Measurements from ENCODE around the gene FOXS1.
"Not testable (repeated sequence)": the region's sequence is repeated elsewhere in the genome, so short reads cannot be mapped to it uniquely, and the experiment has no call there.

The FOXS1 gene

GRCh38 chr20:31838646-31839292 is 6.6 kb downstream of the FOXS1 start:
- no peak for DNase-seq (ENCODE audit: low read depth)

GRCh38 chr20:31837896-31838397 is 7.5 kb downstream of the FOXS1 start:
- no peak for DNase-seq (ENCODE audit: low read depth)

GRCh38 chr20:31836853-31837608 is 8.4 kb downstream of the FOXS1 start:
- no peak for DNase-seq (ENCODE audit: low read depth)

- peak; percentile 32 for DNase-seq (ENCODE audit: low read depth)
Observed at GRCh38 chr20:31835977-31836852, 9.2 kb downstream of the FOXS1 start.

- no peak for DNase-seq (ENCODE audit: low read depth)
Observed at GRCh38 chr20:31835554-31835953, 9.8 kb downstream of the FOXS1 start.

GRCh38 chr20:31833931-31834521 is 11.4 kb downstream of the FOXS1 start:
- no peak for DNase-seq (ENCODE audit: low read depth)

- DNase-seq (ENCODE audit: low read depth), result peak; percentile 55
Observed at GRCh38 chr20:31833130-31833930, 12.1 kb downstream of the FOXS1 start.

- DNase-seq (ENCODE audit: low read depth), result no peak
Observed at GRCh38 chr20:31831771-31832306, 13.6 kb downstream of the FOXS1 start.

- no peak for DNase-seq (ENCODE audit: low read depth)
Observed at GRCh38 chr20:31831211-31831610, 14.2 kb downstream of the FOXS1 start.

GRCh38 chr20:31830406-31830981 is 14.9 kb downstream of the FOXS1 start:
- DNase-seq (ENCODE audit: low read depth), result no peak

GRCh38 chr20:31829731-31830130 is 15.7 kb downstream of the FOXS1 start:
- DNase-seq (ENCODE audit: low read depth), result no peak

GRCh38 chr20:31828016-31828415 is 17.4 kb downstream of the FOXS1 start:
- not testable (repeated sequence) for DNase-seq (ENCODE audit: low read depth)

- DNase-seq (ENCODE audit: low read depth), result no peak
Observed at GRCh38 chr20:31827059-31827458, 18.3 kb downstream of the FOXS1 start.

GRCh38 chr20:31826074-31826473 is 19.3 kb downstream of the FOXS1 start:
- no peak for DNase-seq (ENCODE audit: low read depth)

- DNase-seq (ENCODE audit: low read depth), result no peak
Observed at GRCh38 chr20:31824554-31825313, 20.7 kb downstream of the FOXS1 start.

- no peak for DNase-seq (ENCODE audit: low read depth)
Observed at GRCh38 chr20:31824125-31824485, 21.3 kb downstream of the FOXS1 start.

- no peak for DNase-seq (ENCODE audit: low read depth)
Observed at GRCh38 chr20:31823360-31824124, 21.9 kb downstream of the FOXS1 start.

GRCh38 chr20:31822421-31823330 is 22.7 kb downstream of the FOXS1 start:
- DNase-seq (ENCODE audit: low read depth), result peak; percentile 42

Measured in CMK (cell line).